ENCODE results near the gene QRSL1.

DNA sequence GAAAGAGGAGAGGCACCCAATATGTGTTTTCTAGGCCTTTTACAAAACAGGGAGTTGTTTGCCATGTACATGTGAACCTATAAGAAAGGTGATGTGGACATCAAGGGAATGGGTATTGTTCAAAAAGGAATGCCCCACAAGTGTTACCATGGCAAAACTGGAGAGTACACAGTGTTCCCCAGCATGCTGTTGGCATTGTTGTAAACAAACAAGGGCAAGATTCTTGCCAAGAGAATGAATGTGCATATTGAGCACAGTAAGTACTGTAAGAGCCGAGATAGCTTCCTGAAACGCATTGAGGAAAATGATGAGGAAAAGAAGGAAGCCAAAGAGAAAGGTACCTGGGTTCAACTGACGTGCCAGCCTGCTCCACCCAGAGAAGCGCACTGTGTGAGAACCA lies 13.1 kb downstream of the QRSL1 start:
- TF ChIP-seq RAD21 (conservative IDR thresholded peaks at IDR 0.05), result no peak
- TF ChIP-seq, protein P1, sequence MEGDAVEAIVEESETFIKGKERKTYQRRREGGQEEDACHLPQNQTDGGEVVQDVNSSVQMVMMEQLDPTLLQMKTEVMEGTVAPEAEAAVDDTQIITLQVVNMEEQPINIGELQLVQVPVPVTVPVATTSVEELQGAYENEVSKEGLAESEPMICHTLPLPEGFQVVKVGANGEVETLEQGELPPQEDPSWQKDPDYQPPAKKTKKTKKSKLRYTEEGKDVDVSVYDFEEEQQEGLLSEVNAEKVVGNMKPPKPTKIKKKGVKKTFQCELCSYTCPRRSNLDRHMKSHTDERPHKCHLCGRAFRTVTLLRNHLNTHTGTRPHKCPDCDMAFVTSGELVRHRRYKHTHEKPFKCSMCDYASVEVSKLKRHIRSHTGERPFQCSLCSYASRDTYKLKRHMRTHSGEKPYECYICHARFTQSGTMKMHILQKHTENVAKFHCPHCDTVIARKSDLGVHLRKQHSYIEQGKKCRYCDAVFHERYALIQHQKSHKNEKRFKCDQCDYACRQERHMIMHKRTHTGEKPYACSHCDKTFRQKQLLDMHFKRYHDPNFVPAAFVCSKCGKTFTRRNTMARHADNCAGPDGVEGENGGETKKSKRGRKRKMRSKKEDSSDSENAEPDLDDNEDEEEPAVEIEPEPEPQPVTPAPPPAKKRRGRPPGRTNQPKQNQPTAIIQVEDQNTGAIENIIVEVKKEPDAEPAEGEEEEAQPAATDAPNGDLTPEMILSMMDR (IDR thresholded peaks at IDR 0.05; ENCODE audit: poor library complexity, severe bottlenecking), result no peak
- no peak for TF ChIP-seq TAF1 (IDR thresholded peaks at IDR 0.05; ENCODE audit: low read depth)

Measured in neural cell (in vitro differentiated cells).